Measurements from ENCODE around the gene WDR86.

The WDR86 gene, protein sequence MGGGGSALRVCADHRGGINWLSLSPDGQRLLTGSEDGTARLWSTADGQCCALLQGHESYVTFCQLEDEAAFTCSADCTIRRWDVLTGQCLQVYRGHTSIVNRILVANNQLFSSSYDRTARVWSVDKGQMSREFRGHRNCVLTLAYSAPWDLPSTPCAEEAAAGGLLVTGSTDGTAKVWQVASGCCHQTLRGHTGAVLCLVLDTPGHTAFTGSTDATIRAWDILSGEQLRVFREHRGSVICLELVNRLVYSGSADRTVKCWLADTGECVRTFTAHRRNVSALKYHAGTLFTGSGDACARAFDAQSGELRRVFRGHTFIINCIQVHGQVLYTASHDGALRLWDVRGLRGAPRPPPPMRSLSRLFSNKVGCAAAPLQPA

DNA sequence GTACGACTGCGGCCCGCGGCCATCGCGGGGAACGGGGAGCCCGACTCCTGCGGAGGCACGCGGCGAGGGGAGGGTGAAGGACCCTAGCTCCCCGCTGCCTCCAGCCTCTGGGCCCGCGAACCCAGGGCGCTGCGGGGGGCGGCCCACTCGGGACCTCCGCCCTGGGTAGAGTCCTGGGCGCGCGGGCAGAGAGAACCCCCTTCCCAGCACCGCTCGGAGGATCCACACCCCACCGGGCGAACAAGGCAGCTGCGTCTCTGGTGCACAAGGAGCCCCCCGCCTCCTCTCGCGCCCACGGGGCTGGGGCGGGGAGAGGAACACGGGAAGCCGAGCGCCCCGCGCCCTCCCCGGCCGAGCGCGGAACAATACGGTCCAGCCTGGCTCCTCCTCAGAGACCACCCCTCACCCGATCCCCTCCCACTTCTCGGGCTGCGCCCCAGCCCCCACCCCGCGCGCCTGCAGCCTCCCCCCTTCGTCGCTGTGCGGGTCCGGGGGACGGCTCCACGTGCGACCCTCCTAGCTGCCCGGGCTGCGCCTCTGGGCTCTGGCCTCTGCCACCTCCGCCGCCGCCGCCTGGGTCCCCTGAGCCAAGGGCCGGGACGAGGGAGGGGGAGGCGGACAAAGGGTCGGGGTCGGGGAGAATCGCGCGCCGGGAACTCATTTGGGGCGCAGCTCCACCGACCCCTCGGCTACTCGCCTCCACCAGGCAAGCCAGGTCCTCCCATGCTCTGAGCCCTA, at the start of gene WDR86:
Gene WDR86, minus strand, starts transcription at position 372 of the 738 bp plus-strand sequence. CDS start 449 bp downstream, outside the sequence.
- H3K27me3 ChIP-seq (ENCODE audit: control insufficient read depth, insufficient read depth, low read length), result peaks cover 37% of the 10 kb centered on the region
- H3K4me3 ChIP-seq (ENCODE audit: low read depth, low read length), result peak within 1 kb of the TSS; percentile 70
- peak within 1 kb of the TSS; percentile 66 for H3K9ac ChIP-seq (ENCODE audit: low read length)

DNA sequence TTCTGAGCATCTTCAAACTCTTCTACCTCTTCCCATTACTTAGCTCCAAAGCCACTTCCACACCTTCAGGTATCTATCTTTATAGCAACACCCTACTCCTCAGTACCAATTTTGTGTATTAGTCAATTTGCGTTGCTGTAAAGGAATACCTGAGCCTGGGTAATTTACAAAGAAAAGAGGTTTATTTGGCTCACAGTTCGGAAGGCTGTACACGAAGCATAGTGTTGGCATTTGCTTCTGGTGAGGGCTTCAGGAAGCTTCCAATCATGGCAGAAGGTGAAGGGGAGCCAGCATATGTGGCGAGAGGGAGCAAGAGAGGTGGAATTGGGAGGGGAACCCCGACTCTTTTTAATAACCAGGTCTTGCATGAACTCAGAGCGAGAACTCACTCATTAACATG, 47.7 kb upstream of the WDR86 start:
- H3K4me1 ChIP-seq (ENCODE audit: control insufficient read depth, insufficient read depth, low read length), result peaks cover 35% of the 10 kb centered on the region
- H3K27ac ChIP-seq (ENCODE audit: low read depth, low read length), result peak overlapping the region; percentile 43; the same call in 1 of the 2 replicates
- no peaks in the 10 kb centered on the region for H3K27me3 ChIP-seq (ENCODE audit: control insufficient read depth, insufficient read depth, low read length)
- no peak overlapping the region for H3K4me3 ChIP-seq (ENCODE audit: low read depth, low read length)
- no peaks in the 10 kb centered on the region for H3K36me3 ChIP-seq (ENCODE audit: control insufficient read depth, insufficient read depth, low read length)
- peaks cover 19% of the 10 kb centered on the region for H3K9me3 ChIP-seq (ENCODE audit: control insufficient read depth, insufficient read depth, low read depth, low read length)
- H3K9ac ChIP-seq (ENCODE audit: low read length), result no peak overlapping the region

More for the DNA sequence above, at the start of gene WDR86:
- H3K4me1 ChIP-seq (ENCODE audit: control insufficient read depth, insufficient read depth, low read length), result peaks cover 26% of the 10 kb centered on the region
- H3K36me3 ChIP-seq (ENCODE audit: control insufficient read depth, insufficient read depth, low read length), result peaks cover 6% of the 10 kb centered on the region; the same call in 1 of the 2 replicates
- no peaks in the 10 kb centered on the region for H3K9me3 ChIP-seq (ENCODE audit: control insufficient read depth, insufficient read depth, low read depth, low read length)
- H3K27ac ChIP-seq (ENCODE audit: low read depth, low read length), result peak within 1 kb of the TSS; percentile 35; the same call in 1 of the 2 replicates

DNA sequence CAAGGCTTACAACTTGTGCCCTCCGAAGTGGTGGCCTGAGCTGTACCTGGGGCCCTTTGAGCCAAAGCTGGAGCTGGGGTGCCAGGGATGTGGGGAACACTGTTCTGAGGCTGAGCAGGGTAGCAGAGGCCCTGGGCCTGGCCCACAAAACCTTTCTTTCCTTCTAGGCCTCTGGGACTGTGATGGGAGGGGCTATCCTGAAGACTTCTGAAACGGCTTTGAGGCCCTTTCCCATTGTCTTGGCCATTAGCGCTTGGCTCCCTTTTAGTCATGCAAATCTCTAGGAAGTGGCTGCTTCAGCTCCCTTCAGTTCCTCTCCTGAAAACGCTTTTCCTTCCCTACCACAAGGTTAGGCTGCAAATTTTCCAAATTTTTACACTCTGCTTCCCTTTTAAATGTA, 46.9 kb upstream of the WDR86 start:
- peak overlapping the region; percentile 43; the same call in 1 of the 2 replicates for H3K27ac ChIP-seq (ENCODE audit: low read depth, low read length)
- H3K27me3 ChIP-seq (ENCODE audit: control insufficient read depth, insufficient read depth, low read length), result no peaks in the 10 kb centered on the region
- no peak overlapping the region for H3K9ac ChIP-seq (ENCODE audit: low read length)
- no peaks in the 10 kb centered on the region for H3K36me3 ChIP-seq (ENCODE audit: control insufficient read depth, insufficient read depth, low read length)
- peaks cover 35% of the 10 kb centered on the region for H3K4me1 ChIP-seq (ENCODE audit: control insufficient read depth, insufficient read depth, low read length)
- H3K9me3 ChIP-seq (ENCODE audit: control insufficient read depth, insufficient read depth, low read depth, low read length), result peaks cover 14% of the 10 kb centered on the region
- H3K4me3 ChIP-seq (ENCODE audit: low read depth, low read length), result no peak overlapping the region

DNA sequence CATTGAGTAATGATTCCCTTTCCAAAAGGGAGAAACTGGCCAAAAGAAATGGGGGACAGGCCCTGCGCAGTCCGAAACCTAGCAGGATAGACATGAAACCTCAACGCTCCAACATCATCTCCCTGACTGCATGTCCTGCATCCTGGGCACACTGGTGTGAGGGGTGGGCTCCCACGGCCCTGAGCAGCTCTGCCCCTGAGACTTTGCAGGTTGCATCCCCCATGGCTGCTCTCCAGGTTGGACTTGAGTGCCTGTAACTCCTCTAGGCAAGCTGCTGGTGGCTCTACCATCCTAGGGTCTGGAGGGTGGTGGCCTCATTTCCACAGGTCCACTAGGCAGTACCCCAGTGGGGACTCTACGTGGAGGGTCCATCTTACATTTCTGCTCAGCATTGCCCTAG, 46.4 kb upstream of the WDR86 start:
- H3K27ac ChIP-seq (ENCODE audit: low read depth, low read length), result no peak overlapping the region
- no peaks in the 10 kb centered on the region for H3K36me3 ChIP-seq (ENCODE audit: control insufficient read depth, insufficient read depth, low read length)
- peaks cover 35% of the 10 kb centered on the region for H3K4me1 ChIP-seq (ENCODE audit: control insufficient read depth, insufficient read depth, low read length)
- H3K27me3 ChIP-seq (ENCODE audit: control insufficient read depth, insufficient read depth, low read length), result no peaks in the 10 kb centered on the region
- H3K4me3 ChIP-seq (ENCODE audit: low read depth, low read length), result no peak overlapping the region
- H3K9me3 ChIP-seq (ENCODE audit: control insufficient read depth, insufficient read depth, low read depth, low read length), result peaks cover 11% of the 10 kb centered on the region
- no peak overlapping the region for H3K9ac ChIP-seq (ENCODE audit: low read length)

DNA sequence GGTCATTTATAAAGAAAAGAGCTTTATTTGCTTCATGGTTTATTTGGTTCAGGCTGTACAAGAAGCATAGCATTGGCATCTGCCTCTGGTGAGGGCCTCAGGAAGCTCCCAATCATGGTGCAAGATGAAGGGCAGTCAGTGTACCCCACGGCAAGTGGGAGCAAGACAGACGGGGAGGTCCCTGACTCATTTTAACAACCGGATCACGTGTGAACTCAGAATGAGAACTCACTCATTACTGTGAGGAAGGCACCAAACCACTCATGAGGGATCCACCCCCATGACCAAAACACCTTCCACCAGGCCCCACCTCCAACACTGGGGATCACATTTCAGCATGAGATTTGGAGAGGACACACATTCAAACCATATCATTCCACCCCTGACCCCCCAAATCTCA, 45.9 kb upstream of the WDR86 start:
- Histone ChIP-seq H3K9ac (ENCODE audit: low read length) (no peak overlapping the region), H3K4me1 (ENCODE audit: control insufficient read depth, insufficient read depth, low read length) (peaks cover 33% of the 10 kb centered on the region), H3K36me3 (ENCODE audit: control insufficient read depth, insufficient read depth, low read length) (no peaks in the 10 kb centered on the region), H3K9me3 (ENCODE audit: control insufficient read depth, insufficient read depth, low read depth, low read length) (peaks cover 11% of the 10 kb centered on the region), H3K4me3 (ENCODE audit: low read depth, low read length) (no peak overlapping the region), H3K27me3 (ENCODE audit: control insufficient read depth, insufficient read depth, low read length) (no peaks in the 10 kb centered on the region), H3K27ac (ENCODE audit: low read depth, low read length) (no peak overlapping the region)

DNA sequence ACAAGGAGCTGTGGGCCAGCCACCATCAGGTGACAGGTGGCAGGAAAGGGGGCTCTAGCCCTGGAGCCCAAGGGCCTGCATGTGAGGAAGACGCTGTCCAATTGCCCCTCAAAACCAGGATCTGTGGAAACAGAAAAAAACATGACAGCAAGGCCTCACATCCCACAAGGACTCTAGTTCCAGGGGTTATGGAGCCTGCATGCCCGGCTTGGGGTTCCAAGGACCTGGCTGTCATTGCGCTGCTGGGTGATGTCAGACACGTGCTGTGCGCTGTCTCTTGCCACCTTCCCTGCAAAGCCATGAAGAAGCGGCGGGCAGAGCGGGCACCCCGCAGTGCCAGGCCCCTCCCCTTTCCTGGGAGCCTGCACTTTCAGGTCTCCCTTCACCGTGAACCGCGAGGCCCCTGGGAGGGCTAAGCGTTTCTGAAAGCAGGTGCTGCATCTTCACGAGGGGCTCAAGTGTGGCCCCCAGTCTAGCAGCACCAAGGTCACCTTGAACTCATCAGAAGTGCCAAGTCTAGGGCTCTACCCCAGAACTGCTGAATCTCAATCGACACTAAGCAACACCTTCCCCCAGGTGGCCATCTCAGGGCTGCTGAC, 45.2 kb upstream of the WDR86 start:
- Histone ChIP-seq H3K36me3 (ENCODE audit: control insufficient read depth, insufficient read depth, low read length) (no peaks in the 10 kb centered on the region), H3K9me3 (ENCODE audit: control insufficient read depth, insufficient read depth, low read depth, low read length) (peaks cover 11% of the 10 kb centered on the region), H3K4me3 (ENCODE audit: low read depth, low read length) (no peak overlapping the region), H3K4me1 (ENCODE audit: control insufficient read depth, insufficient read depth, low read length) (peaks cover 26% of the 10 kb centered on the region), H3K27ac (ENCODE audit: low read depth, low read length) (no peak overlapping the region), H3K27me3 (ENCODE audit: control insufficient read depth, insufficient read depth, low read length) (no peaks in the 10 kb centered on the region), H3K9ac (ENCODE audit: low read length) (no peak overlapping the region)

DNA sequence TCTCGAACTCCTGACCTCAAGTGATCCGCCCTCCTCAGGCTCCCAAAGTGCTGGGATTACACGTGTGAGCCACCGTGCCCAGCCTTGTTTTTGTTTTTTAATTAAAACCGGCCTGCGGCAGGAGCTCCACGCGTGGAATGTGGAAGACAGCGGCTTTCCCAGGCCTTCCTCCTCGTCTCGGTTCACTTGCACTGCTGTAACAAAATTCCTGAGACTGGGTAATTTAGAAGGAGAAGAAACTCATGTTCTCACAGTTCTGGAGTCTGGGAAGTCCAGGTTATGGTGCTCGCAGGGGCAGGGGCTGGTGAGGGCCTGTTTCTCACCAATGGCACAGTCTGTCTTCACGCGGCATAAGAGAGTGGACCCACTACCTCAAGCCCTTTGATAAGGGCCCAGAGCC, 44.5 kb upstream of the WDR86 start:
- Histone ChIP-seq H3K4me1 (ENCODE audit: control insufficient read depth, insufficient read depth, low read length) (peaks cover 19% of the 10 kb centered on the region), H3K4me3 (ENCODE audit: low read depth, low read length) (no peak overlapping the region), H3K9ac (ENCODE audit: low read length) (no peak overlapping the region), H3K27me3 (ENCODE audit: control insufficient read depth, insufficient read depth, low read length) (no peaks in the 10 kb centered on the region), H3K27ac (ENCODE audit: low read depth, low read length) (no peak overlapping the region), H3K36me3 (ENCODE audit: control insufficient read depth, insufficient read depth, low read length) (no peaks in the 10 kb centered on the region), H3K9me3 (ENCODE audit: control insufficient read depth, insufficient read depth, low read depth, low read length) (peaks cover 11% of the 10 kb centered on the region)

DNA sequence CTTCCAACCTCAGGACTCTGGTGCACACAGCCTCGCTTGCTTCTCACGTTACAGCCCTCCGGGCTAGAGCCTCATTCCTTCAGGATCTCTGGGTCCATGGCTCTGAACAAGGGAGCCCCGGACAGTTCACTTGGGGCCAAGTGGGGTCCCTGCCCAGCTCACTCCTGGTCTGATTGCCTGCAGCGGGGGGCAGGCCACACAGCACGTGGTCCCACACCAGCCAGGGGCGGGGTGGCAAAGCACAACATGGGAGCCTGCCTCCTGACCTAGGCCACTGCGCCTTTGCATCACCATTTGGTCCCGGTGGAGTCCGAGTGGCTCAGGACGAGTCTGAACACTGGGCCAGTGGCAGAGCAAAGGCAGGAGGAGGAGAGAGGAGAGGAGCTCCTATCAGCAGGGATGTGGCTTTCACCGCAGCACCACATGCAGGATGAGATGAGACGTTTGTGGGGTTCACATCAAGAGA, 43.5 kb upstream of the WDR86 start:
- peaks cover under 1% of the 10 kb centered on the region; the same call in 1 of the 2 replicates for H3K27me3 ChIP-seq (ENCODE audit: control insufficient read depth, insufficient read depth, low read length)
- peaks cover 16% of the 10 kb centered on the region for H3K4me1 ChIP-seq (ENCODE audit: control insufficient read depth, insufficient read depth, low read length)
- no peak overlapping the region for H3K27ac ChIP-seq (ENCODE audit: low read depth, low read length)
- H3K36me3 ChIP-seq (ENCODE audit: control insufficient read depth, insufficient read depth, low read length), result no peaks in the 10 kb centered on the region
- peaks cover 11% of the 10 kb centered on the region for H3K9me3 ChIP-seq (ENCODE audit: control insufficient read depth, insufficient read depth, low read depth, low read length)
- no peak overlapping the region for H3K4me3 ChIP-seq (ENCODE audit: low read depth, low read length)
- H3K9ac ChIP-seq (ENCODE audit: low read length), result no peak overlapping the region

DNA sequence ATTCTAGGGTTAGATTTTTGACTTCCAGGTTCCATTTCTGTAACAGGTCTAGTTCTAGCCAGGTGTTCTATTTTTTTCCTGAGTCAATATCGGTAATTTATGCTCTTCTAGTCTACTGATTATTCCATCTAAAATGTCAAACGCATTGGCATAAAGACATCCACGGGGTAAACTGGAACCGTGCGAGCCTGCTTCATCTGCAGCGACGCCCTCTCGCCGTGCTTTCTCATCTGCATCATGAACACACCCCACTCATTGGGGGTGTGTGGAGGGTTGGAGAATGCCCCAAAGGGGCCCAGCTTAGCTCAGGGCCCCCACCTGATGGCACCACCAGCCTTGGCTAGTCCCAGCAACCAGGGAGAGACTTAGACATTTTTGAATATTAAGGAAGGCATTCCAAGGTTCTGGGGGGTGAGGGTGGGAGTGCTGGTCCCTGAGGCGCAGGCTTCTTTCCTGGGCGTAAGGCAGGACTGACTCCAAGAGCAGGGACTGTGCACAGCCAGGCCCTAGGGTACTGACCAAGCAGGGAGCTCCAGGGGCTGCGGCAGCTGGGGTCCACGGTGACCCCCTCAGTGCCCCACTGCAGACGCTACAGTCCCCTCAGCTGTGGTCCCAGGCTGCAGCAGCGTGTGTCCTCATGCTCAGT, 43.0 kb upstream of the WDR86 start:
- Histone ChIP-seq H3K36me3 (ENCODE audit: control insufficient read depth, insufficient read depth, low read length) (no peaks in the 10 kb centered on the region), H3K4me1 (ENCODE audit: control insufficient read depth, insufficient read depth, low read length) (peaks cover 16% of the 10 kb centered on the region), H3K9ac (ENCODE audit: low read length) (no peak overlapping the region), H3K27me3 (ENCODE audit: control insufficient read depth, insufficient read depth, low read length) (peaks cover 6% of the 10 kb centered on the region; the same call in 1 of the 2 replicates), H3K9me3 (ENCODE audit: control insufficient read depth, insufficient read depth, low read depth, low read length) (peaks cover 8% of the 10 kb centered on the region), H3K27ac (ENCODE audit: low read depth, low read length) (no peak overlapping the region), H3K4me3 (ENCODE audit: low read depth, low read length) (no peak overlapping the region)

DNA sequence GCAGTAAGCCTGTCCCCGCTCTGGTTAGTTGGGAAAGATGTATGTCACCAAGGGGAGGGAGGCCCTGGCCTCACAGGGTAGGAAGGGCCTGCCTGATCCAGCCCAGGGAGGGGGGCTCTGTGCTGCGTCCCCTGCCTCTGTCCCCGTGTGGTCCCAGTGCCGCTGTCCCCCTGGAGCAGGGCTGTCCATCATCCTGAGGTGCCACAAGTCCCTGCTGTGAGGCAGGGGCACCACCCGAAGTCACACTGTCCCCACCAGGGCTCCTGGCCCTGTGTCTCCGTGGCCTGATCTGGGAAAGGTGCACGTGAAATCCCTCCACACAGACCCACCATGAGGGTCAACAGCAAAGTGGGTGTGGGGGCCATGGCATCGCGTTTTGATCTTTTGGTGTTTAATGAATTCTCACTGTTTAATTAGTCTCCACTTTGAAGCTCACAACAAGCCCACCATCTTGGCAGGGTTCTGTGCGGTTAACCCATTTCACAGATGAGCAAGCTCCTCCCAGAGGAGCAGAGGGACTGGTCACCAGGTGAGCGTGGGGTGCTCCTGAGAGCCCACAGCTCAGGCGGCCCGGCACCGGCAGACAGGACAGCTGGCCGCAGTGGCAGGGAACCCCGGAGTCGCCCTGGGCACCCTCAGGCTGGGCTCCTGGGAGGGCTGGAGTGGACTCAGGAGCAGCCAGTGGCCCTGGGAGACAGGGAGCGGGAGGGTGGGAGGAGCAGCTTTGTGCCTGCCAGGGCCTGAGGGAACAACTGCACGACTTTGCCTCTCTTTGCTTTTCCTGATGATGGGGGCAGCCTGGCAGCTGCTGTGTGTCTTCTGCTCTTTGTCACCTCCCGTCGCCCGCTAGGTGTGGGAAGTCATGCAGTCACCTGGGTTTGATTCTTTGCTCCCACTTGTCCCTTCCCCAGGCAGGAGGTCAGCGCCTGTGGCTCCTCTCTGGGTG, 42.1 kb upstream of the WDR86 start:
- H3K27me3 ChIP-seq (ENCODE audit: control insufficient read depth, insufficient read depth, low read length), result peaks cover 7% of the 10 kb centered on the region; the same call in 1 of the 2 replicates
- peaks cover 11% of the 10 kb centered on the region for H3K4me1 ChIP-seq (ENCODE audit: control insufficient read depth, insufficient read depth, low read length)
- H3K36me3 ChIP-seq (ENCODE audit: control insufficient read depth, insufficient read depth, low read length), result no peaks in the 10 kb centered on the region
- H3K9me3 ChIP-seq (ENCODE audit: control insufficient read depth, insufficient read depth, low read depth, low read length), result no peaks in the 10 kb centered on the region
- no peak overlapping the region for H3K27ac ChIP-seq (ENCODE audit: low read depth, low read length)
- H3K9ac ChIP-seq (ENCODE audit: low read length), result no peak overlapping the region
- H3K4me3 ChIP-seq (ENCODE audit: low read depth, low read length), result no peak overlapping the region
